Left renal cortex interstitium (tissue), 4 donors: ENCODE measurements around the gene PHF2. TPM values are rescaled to one million over a fixed set of nuclear protein-coding genes. Genes with fewer than 3 reads are reported as not detected.

Source experiments
- DNase-seq, 4 donors: peaks; one replicate each; pipeline ENCODE4 v3.0.0-alpha.2; 2013; ENCODE audit warnings: low read depth in 4 of 4, low spot score in 2 of 4, missing footprints in 1 of 4
- polyA plus RNA-seq, 4 donors: library from polyadenylated mRNA; unstranded; fragments of 120-200 nt; gene quantifications; one replicate each; pipeline ENCODE4 v1.2.1, GENCODE V29; 2013; ENCODE audit not compliant: insufficient read length in 4 of 4

Gene PHF2
- polyA plus RNA-seq, 4 donors: 32.9 to 45.3 (median 42.5) TPM

- no peak for DNase-seq
These were observed 71.8 kb downstream of the PHF2 start for GRCh38 chr9:93648181-93648580.

GRCh38 chr9:93648836-93649235 is 72.5 kb downstream of the PHF2 start:
- no peak for DNase-seq

DNA sequence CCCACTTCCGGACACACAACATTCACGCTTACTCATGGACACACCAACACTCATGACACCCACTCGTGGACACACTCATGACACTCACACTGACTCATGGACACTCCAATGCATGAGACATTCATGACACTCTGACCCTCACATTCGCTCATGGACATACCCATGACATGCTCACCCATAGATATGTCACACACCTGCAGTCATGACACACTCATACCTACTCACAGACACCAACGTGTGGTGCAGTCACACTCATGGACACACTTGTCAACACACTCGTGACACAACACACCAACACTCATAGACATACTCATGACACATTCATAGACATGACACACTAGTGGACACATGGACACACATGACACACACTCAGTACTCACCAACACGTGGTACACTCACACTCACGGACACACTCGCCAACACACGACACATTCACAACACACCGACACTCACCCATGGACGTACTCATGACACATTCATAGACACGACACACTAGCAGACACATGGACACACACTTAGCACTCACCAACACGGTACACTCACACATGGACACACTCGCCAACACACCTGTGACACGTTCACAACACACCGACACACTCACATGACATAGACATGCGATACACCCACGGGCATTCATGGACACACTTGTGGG is 73.4 kb downstream of the PHF2 start:
- no peak for DNase-seq

GRCh38 chr9:93650448-93650847 is 74.1 kb downstream of the PHF2 start:
- DNase-seq: no peak

DNA sequence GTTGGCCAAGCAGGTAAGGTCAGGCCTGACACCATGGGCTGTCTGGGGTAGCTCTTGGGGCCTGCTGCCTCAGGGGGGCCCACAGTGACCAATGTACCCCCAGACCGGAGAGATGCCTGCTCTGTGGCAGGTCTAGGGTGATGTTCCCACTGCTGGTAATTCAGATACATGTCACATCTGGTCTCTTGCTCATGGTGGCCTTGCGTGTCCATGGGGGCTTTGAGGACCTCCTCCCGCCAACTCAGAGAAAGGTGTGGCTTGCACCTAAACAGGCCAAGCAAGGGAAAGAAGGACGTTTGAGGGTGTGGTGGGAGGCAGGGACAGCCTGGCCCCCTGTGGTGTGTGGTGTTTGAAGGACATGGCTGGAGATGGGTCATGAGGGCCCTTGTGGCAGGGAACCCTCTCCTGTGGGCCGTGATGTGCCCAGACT is 75.2 kb downstream of the PHF2 start:
- no peak for DNase-seq

DNA sequence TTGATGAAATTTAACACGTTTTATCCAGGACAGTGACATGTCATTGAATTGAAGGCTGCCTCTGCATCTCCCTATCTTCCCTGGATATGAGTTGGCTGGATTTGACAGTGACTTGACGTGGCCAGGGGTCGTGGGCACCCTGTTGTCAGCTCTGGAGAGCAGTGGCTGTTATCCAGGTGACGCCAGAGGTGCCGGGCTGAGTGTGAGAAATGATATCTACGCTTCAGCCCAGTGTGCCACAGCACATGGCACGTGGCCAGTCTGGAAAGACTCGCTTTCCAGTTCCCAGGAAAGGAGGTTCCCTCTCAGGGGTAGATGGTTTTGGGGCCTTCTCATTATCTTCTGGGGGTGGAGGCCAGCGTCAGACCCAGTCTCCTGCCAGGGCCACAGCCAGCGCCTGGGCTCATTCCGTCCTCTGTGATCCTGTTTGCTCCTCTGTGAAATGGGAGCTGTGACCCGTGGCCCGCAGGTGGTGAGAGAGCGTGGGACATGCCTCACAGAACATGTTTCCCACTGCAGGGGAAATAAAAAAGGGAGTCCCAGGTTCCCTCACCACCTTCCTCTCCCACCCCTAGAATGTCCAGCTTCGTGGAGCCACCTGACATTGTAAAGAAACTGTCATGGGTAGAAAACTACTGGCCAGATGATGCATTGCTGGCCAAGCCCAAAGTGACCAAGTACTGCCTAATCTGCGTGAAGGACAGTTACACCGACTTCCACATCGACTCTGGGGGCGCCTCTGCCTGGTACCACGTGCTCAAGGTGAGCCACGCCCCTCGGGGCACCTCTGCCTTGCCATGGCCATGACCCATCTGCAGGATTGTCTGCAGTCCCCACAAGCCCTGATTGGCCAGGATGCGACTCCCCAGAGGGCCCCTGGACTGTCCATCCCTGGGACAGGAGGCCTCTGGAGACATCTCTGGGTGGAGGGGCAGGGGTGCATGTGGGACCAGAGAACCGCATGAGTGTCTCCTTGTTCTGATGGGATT is 76.5 kb downstream of the PHF2 start:
- DNase-seq: no peak

GRCh38 chr9:93653760-93654159 is 77.4 kb downstream of the PHF2 start:
- DNase-seq: no peak

DNA sequence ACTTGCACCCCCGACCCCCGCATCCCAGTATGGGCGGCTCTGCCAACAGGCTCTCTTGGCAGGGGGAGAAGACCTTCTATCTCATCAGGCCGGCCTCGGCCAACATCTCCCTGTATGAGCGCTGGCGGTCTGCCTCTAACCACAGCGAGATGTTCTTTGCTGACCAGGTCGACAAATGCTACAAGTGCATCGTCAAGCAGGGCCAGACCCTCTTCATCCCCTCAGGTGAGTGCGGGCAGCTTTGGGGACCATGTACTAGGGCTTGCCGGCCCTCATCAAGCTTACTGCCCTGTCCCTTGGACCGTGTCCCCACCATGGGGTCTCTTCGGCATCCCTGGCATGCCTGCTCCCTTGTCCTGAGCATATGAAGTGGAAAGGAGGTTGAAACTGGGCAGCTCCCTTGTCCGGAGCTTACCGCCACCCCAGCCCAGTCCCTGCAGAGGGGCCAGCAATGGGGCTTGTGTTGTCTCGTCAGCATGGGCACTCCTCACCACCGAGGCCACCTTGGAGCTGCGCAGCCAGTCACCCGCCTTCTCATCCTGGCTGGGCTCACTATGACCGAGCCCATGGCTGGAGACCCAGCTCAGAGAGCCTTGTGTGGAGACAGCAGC is 78.1 kb downstream of the PHF2 start:
- no peak for DNase-seq

DNA sequence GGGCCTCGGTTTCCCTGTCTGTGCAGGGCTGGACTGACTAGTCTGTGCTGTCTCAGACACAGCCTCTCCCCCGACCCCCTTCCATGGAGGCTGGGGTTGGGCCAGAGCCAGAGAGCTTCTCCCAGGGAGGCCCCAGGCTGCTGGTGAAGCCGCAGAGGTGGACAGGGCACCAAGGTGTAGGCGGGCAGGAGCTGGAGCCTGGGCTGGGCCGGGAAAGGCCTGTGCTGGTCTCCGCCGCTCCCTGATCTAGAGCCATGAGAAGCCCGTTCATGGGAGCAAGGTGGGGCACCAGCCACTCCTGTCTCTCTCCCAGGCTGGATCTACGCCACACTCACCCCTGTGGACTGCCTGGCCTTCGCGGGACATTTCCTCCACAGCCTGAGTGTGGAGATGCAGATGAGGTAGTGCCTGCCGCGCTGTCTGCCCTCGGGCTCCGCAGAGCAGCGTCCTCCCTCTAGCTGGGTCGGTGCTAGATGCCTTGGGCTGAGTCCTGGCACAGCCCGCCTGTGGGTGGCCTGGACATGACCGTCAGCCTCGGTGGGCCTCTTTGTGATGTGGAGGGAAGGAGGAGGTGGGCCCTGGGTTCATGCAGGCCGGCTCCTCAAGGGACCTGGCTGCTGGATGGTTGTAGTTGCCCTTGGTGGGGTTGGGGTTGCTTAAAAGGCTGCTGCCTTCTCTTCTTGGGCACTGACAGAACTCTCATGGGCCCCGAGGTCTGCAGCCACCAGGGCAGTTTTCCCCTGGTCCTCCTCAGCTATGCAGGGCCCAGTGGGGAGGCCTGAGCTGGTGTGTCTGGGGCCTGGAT is 79.4 kb downstream of the PHF2 start:
- no peak for DNase-seq

DNA sequence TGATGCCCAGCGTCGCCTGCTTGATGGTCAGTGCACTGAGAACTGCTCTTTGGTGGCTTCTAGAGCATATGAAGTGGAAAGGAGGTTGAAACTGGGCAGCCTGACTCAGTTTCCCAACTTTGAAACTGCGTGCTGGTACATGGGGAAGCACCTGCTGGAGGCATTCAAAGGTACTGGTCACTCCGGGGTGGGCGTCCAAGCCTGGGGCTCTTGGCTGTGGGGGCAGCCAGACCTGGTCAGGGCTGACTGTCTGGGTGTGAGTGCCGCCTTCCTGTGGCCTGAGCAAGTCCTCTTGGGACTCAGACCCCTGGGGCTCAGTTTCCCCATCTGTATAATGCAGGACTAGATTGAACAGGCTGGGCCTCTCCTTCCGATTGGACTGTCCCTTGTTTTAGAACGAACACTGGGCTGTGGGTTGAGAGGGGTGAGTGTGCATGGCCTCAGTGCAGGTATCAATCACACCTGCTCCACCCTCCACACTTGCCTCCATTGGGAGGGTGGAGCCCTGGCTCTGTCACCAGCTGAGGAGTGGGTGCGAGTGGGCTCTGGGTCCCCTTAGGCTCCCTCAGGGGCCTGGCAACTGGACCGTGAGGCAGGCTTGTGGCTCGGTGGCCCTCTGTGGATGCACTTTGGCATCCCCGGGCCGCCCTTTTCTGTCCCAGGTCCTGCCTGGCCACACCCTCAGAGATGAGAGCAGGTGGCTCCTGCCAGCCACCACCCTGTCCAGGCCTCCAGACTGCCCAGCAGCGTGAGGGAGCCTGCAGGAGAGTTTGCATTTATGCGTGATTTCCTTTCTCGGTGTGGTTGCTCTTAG is 80.2 kb downstream of the PHF2 start:
- no peak for DNase-seq

DNA sequence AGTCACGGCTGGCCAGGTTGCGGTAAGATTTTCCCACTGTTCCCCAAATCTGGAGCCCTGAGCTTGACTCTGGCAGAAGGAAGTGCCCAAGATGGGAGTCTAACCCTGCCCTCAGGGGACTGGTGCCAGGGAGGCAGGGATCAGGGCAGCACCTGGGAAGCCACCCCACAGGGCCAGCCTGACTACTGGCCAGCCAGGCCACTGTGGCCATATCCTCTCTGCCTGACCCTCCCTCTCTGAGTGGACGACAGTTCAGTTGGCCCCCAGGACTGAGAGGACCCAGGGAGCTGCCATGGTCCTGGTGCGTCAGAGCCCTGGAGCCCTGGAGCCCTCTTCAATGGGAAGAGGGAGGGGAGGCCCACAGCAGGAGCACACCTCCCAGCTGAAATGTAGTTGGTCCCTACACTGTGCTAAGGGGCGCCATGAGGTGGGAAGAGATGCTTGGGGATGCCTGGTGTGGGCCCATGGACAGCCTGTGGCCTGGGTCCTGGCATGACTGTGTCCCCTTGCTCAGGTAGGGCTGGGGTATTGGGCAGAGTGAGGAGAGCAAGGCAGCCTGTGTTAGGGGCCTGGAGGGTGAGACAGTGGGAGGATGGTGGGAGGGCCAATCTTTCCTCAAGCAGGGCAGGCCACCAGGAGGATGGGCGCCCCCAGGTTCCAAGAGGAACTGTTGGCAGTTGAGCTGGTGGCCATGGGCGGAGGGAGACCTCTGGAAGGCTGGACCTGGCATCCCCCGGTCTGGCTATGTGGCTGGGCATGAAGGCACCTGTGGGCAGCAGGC is 81.1 kb downstream of the PHF2 start:
- no peak for DNase-seq

- DNase-seq: no peak
These were observed 82.0 kb downstream of the PHF2 start for GRCh38 chr9:93658184-93658925.

- DNase-seq: no peak
These were observed 82.9 kb downstream of the PHF2 start for GRCh38 chr9:93659044-93659836.

GRCh38 chr9:93659837-93660177 is 83.4 kb downstream of the PHF2 start:
- DNase-seq: no peak

GRCh38 chr9:93660352-93661046 is 84.1 kb downstream of the PHF2 start:
- no peak for DNase-seq

- no peak for DNase-seq
These were observed 85.2 kb downstream of the PHF2 start for GRCh38 chr9:93661591-93661990.

- no peak for DNase-seq
These were observed 85.7 kb downstream of the PHF2 start for GRCh38 chr9:93662016-93662638.
